Neural progenitor cell (in vitro differentiated cells): ENCODE results near the gene PRSS36. TPM values are rescaled to one million over a fixed set of nuclear protein-coding genes. Genes with fewer than 3 reads are reported as not detected.
A peak's percentile ranks its signal among the peaks of the same experiment; 100 is the strongest.

Source experiments
- DNase-seq: peaks from one replicate; pipeline ENCODE4 v3.0.0-alpha.2; 2016; ENCODE audit warnings: low spot score
- H2AFZ ChIP-seq: fragments of 200-600 bp; sonication (generic); replicated peaks from 2 replicates; pipeline ENCODE4 v1.6.1; 2016; ENCODE audit warnings: antibody characterized with exemption
- H3F3A ChIP-seq: fragments of 200-600 bp; sonication (generic); 2 replicates; pipeline ENCODE4 v1.6.1; 2016; ENCODE audit warnings: antibody characterized with exemption, low read depth
- H3K27ac ChIP-seq: fragments of 200-600 bp; sonication (generic); 2 replicates; pipeline ENCODE4 v1.5.1; 2016; ENCODE audit warnings: mild to moderate bottlenecking
- H3K27me3 ChIP-seq: fragments of 200-600 bp; sonication (generic); 2 replicates; pipeline ENCODE4 v1.6.1; 2016; ENCODE audit warnings: mild to moderate bottlenecking, moderate library complexity
- H3K36me3 ChIP-seq: fragments of 200-600 bp; sonication (generic); 2 replicates; pipeline ENCODE4 v1.5.1; 2016
- H3K4me1 ChIP-seq: fragments of 200-600 bp; sonication (generic); 2 replicates; pipeline ENCODE4 v1.6.1; 2016; ENCODE audit warnings: mixed run types
- H3K4me2 ChIP-seq: fragments of 200-600 bp; sonication (generic); 2 replicates; pipeline ENCODE4 v1.6.1; 2016
- H3K4me3 ChIP-seq: fragments of 200-600 bp; sonication (generic); 2 replicates; pipeline ENCODE4 v1.5.1; 2016
- H3K79me2 ChIP-seq: fragments of 200-600 bp; sonication (generic); 2 replicates; pipeline ENCODE4 v1.6.1; 2016; ENCODE audit warnings: low read depth
- H3K9ac ChIP-seq: fragments of 200-600 bp; sonication (generic); 2 replicates; pipeline ENCODE4 v1.6.1; 2016
- H3K9me3 ChIP-seq: fragments of 200-600 bp; sonication (generic); 2 replicates; pipeline ENCODE4 v1.5.1; 2016; ENCODE audit warnings: low read depth
- H4K20me1 ChIP-seq: fragments of 200-600 bp; sonication (generic); 2 replicates; pipeline ENCODE4 v1.6.1; 2016; ENCODE audit warnings: low read depth
- H3K27ac Mint-ChIP-seq: 3 replicates; pipeline ENCODE4 v1.8.0; 2021; ENCODE audit warnings: mixed read lengths
- H3K27me3 Mint-ChIP-seq: 2 replicates; pipeline ENCODE4 v1.8.0; 2022; ENCODE audit warnings: low read depth, mild to moderate bottlenecking, inconsistent platforms, moderate library complexity, mixed read lengths; ENCODE audit not compliant: insufficient read depth
- H3K36me3 Mint-ChIP-seq: 3 replicates; pipeline ENCODE4 v1.8.0; 2021; ENCODE audit warnings: mixed read lengths
- H3K4me1 Mint-ChIP-seq: 3 replicates; pipeline ENCODE4 v1.8.0; 2021; ENCODE audit warnings: mixed read lengths
- H3K4me3 Mint-ChIP-seq: 3 replicates; pipeline ENCODE4 v1.8.0; 2021; ENCODE audit warnings: mild to moderate bottlenecking, moderate library complexity, mixed read lengths
- H3K9me3 Mint-ChIP-seq: 3 replicates; pipeline ENCODE4 v1.8.0; 2020; ENCODE audit warnings: mixed read lengths
- EZH2 ChIP-seq: fragments of 200-600 bp; sonication (generic); IDR thresholded peaks from 2 replicates; pipeline ENCODE4 v1.6.1; 2017; ENCODE audit warnings: antibody characterized with exemption, mild to moderate bottlenecking, moderate library complexity
- EZH2phosphoT487 ChIP-seq: fragments of 200-600 bp; sonication (generic); IDR thresholded peaks from 2 replicates; pipeline ENCODE4 v1.6.1; 2017; ENCODE audit warnings: antibody characterized with exemption
- total RNA-seq: library from RNA; depleted of rRNA; stranded (reverse); fragments of >200 nt; gene quantifications from 2 replicates; pipeline ENCODE4 v1.2.3, GENCODE V29; 2015; ENCODE audit warnings: low replicate concordance
- TF ChIP-seq, protein P1 (sequence below): fragments of 200-600 bp; sonication (generic); IDR thresholded peaks from 2 replicates; pipeline ENCODE4 v1.5.1; 2017; ENCODE audit warnings: antibody characterized with exemption, mild to moderate bottlenecking

Gene PRSS36
- total RNA-seq, 1 donor from 2014 or later: 0.30 TPM

DNA sequence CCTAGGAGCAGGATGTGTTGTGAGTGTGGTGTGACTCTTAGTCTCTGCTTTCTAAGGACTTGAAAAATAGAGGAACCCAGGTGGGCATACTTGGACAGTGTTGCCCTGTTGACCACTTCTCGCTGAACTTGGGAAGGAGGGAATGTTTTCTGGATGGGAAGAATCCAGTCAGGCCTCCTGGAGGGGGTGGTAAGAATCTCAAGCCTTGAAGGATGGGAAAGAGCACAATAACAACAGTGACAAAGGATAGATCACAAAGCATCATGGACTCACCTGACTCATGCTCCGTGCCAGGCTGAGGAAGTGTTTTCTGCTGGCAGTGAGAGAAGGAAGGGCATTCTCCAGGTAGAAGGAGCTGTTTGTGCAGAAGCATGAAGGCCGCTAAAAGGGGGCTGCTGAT is 24.0 kb downstream of the PRSS36 start:
- no peak overlapping the region for H3K4me3 ChIP-seq
- peak overlapping the region; percentile 3 for H3K4me3 Mint-ChIP-seq
- H3K79me2 ChIP-seq: no peaks in the 10 kb centered on the region
- H3K27me3 Mint-ChIP-seq: peaks cover 2% of the 10 kb centered on the region
- TF ChIP-seq EZH2phosphoT487 (no peak), EZH2 (no peak)
- TF ChIP-seq, protein P1, sequence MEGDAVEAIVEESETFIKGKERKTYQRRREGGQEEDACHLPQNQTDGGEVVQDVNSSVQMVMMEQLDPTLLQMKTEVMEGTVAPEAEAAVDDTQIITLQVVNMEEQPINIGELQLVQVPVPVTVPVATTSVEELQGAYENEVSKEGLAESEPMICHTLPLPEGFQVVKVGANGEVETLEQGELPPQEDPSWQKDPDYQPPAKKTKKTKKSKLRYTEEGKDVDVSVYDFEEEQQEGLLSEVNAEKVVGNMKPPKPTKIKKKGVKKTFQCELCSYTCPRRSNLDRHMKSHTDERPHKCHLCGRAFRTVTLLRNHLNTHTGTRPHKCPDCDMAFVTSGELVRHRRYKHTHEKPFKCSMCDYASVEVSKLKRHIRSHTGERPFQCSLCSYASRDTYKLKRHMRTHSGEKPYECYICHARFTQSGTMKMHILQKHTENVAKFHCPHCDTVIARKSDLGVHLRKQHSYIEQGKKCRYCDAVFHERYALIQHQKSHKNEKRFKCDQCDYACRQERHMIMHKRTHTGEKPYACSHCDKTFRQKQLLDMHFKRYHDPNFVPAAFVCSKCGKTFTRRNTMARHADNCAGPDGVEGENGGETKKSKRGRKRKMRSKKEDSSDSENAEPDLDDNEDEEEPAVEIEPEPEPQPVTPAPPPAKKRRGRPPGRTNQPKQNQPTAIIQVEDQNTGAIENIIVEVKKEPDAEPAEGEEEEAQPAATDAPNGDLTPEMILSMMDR: no peak
- no peaks in the 10 kb centered on the region for H3F3A ChIP-seq
- no peak overlapping the region for H3K4me2 ChIP-seq
- H3K27me3 ChIP-seq: no peaks in the 10 kb centered on the region
- peaks cover 7% of the 10 kb centered on the region for H3K36me3 ChIP-seq
- no peak overlapping the region for H3K27ac ChIP-seq
- H3K9me3 ChIP-seq: no peaks in the 10 kb centered on the region
- H3K4me1 ChIP-seq: no peaks in the 10 kb centered on the region
- peak overlapping the region; percentile 87 for H3K27ac Mint-ChIP-seq
- H3K9me3 Mint-ChIP-seq: no peaks in the 10 kb centered on the region
- no peaks in the 10 kb centered on the region for H4K20me1 ChIP-seq
- no peak for DNase-seq
- no peak overlapping the region for H3K9ac ChIP-seq
- H3K4me1 Mint-ChIP-seq: no peaks in the 10 kb centered on the region
- peaks cover 26% of the 10 kb centered on the region for H3K36me3 Mint-ChIP-seq
- H2AFZ ChIP-seq: no peak overlapping the region

DNA sequence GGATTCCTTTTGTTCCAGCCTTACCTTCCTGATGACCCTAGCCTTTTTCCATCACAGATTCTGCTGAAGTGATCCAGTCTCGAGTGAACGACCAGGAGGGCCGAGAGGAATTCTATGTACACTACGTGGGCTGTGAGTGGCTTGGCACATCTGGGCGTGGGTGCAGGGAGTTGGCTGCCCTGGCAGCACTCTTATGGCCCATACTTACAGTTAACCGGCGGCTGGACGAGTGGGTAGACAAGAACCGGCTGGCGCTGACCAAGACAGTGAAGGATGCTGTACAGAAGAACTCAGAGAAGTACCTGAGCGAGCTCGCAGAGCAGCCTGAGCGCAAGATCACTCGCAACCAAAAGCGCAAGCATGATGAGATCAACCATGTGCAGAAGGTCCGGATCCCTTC is 29.7 kb downstream of the PRSS36 start:
- no peak overlapping the region for H3K27ac ChIP-seq
- H3K27me3 ChIP-seq: no peaks in the 10 kb centered on the region
- H3K36me3 ChIP-seq: peaks cover 7% of the 10 kb centered on the region
- DNase-seq: no peak
- no peaks in the 10 kb centered on the region for H3K9me3 Mint-ChIP-seq
- H3K27me3 Mint-ChIP-seq: peaks cover 6% of the 10 kb centered on the region
- H3K4me1 ChIP-seq: no peaks in the 10 kb centered on the region
- no peak overlapping the region for H2AFZ ChIP-seq
- no peaks in the 10 kb centered on the region for H3K9me3 ChIP-seq
- H3K27ac Mint-ChIP-seq: no peak overlapping the region
- peaks cover 16% of the 10 kb centered on the region for H3K36me3 Mint-ChIP-seq
- H3K79me2 ChIP-seq: peaks cover 38% of the 10 kb centered on the region
- no peak overlapping the region for H3K9ac ChIP-seq
- TF ChIP-seq EZH2 (no peak), EZH2phosphoT487 (no peak)
- TF ChIP-seq, protein P1: no peak
- no peak overlapping the region for H3K4me2 ChIP-seq
- H4K20me1 ChIP-seq: peaks cover 15% of the 10 kb centered on the region
- no peak overlapping the region for H3K4me3 ChIP-seq
- peak overlapping the region; percentile 21 for H3K4me3 Mint-ChIP-seq
- no peaks in the 10 kb centered on the region for H3F3A ChIP-seq
- peaks cover 8% of the 10 kb centered on the region for H3K4me1 Mint-ChIP-seq

DNA sequence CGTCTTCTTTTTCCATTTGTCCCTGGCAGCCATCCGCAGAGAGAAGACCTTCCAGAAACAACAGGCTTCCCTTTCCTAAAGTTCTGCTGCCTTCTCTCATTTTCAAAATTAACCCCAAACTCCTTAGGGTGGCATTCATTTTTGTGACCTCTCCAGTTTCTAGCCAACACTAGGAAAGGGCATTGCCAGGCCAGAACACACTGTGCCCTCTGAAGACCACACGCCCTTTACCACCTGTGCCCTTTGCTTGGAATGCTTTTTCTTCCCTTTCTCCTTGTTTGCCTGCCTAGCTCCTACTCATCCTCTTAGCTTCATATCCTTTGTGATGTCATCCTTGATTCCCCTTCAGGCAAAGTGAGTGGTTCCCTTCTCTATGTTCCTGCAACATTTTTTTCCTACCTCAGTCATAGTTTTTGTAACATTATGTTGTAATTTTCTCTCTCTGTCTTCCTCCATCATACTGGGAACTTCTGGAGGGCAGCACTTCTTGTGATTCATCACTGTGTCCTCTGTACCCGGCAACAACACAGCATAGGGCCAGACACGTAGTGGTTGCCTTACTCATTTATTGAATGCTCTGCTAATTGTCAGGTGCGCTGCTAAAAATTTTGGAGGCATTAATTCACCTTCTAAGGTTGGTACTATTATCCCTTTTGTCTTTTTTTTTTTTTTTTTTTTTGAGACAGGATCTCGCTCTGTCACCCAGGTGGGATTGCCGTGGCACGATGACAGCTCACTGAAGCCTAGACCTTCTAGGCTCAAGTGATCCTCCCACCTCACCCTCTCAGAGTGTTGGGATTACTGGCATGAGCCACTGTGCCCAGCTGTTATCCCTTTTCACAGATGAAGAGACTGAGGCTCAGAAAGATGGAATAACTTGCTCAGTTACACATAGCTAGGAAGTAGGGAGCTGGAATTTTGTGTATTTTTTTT is 31.4 kb downstream of the PRSS36 start:
- peaks cover 38% of the 10 kb centered on the region for H3K79me2 ChIP-seq
- no peak overlapping the region for H2AFZ ChIP-seq
- H3K4me1 ChIP-seq: no peaks in the 10 kb centered on the region
- H3K4me2 ChIP-seq: peak overlapping the region; percentile 95
- peaks cover 18% of the 10 kb centered on the region for H4K20me1 ChIP-seq
- H3K27me3 ChIP-seq: no peaks in the 10 kb centered on the region
- H3K36me3 ChIP-seq: peaks cover 7% of the 10 kb centered on the region
- H3F3A ChIP-seq: peaks cover 7% of the 10 kb centered on the region
- H3K9me3 Mint-ChIP-seq: no peaks in the 10 kb centered on the region
- TF ChIP-seq, protein P1: no peak
- TF ChIP-seq EZH2: no peak
- TF ChIP-seq EZH2phosphoT487: no peak
- peak overlapping the region; percentile 84 for H3K4me3 ChIP-seq
- H3K36me3 Mint-ChIP-seq: peaks cover 18% of the 10 kb centered on the region
- H3K4me3 Mint-ChIP-seq: peak overlapping the region; percentile 85
- peaks cover 11% of the 10 kb centered on the region for H3K27me3 Mint-ChIP-seq
- H3K27ac ChIP-seq: no peak overlapping the region
- DNase-seq: no peak
- no peaks in the 10 kb centered on the region for H3K9me3 ChIP-seq
- H3K27ac Mint-ChIP-seq: peak overlapping the region; percentile 10
- no peak overlapping the region for H3K9ac ChIP-seq
- H3K4me1 Mint-ChIP-seq: peaks cover 8% of the 10 kb centered on the region
